ENCODE measurements around the gene DLGAP4.
"Not testable (repeated sequence)": the region's sequence is repeated elsewhere in the genome, so short reads cannot be mapped to it uniquely, and the experiment has no call there.

Gene DLGAP4

DNA sequence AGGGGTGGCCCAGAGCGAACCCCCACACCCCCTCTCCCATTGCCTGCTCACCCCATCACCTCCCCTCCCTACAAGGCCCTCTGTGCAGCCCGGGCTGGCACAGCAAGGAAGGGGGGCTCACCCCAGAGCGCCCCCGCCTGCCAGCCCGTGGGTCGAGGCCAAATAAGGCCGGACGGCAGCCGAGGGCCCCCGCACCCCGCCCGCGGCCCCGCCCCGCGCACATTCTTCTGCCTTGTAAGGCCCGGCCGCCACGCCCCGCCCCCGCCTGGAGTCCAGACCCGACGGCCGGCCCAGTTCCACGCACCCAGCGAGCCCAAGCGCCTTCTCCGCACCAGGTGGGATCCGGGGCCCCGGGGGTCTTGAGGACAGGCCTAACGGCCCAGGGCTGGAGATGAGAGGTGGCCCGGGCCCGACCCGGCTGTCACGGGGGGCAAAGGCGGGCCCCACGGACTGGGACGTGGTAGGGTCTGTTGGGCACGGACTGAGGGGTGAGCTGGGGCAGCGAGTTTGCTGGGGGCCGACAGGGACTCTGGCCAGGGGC is 235.2 kb downstream of the DLGAP4 start, which contains the start of gene MYL9:
MYL9 (plus strand) TSS at position 293 of the 541 bp plus-strand sequence. CDS start 3,366 bp downstream, outside the sequence.
- no peak for DNase-seq (ENCODE audit: low spot score)

DNA sequence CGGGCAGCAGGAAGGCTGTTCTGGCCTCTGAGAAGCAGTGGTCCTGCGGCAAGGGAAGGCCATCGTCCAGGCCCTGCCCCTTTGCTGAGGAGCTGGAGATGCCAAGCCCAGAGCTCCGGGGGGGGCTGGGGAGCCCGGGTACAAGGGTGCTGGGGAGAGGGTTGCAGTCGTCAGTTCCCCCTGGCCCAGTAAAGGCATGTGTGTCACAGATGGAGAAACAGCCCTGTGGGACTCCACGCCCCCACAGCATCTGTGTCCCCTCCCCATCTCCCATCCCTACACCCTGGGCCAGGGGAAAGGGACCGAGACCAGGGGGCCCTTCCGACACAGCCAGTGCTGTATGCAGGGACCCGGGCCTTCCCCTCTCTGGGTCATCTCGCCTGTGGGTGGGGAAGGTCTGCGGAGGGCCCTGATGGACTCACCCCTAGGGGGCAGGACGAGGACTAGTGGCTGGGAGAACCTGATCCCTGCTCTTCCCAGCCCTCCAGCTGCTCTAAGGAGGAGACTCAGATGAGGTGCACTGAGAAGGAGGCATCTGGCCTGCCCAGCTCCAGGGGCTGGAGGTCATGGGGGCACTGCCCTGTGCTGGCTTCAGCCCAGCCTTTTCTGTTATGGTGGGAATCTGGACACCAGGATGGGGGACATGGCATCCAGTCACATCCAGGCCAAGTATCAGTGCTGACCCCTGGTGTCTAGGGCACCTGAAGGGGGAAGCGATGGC is 235.8 kb downstream of the DLGAP4 start:
- DNase-seq (ENCODE audit: low spot score), result peak; percentile 88

DNA sequence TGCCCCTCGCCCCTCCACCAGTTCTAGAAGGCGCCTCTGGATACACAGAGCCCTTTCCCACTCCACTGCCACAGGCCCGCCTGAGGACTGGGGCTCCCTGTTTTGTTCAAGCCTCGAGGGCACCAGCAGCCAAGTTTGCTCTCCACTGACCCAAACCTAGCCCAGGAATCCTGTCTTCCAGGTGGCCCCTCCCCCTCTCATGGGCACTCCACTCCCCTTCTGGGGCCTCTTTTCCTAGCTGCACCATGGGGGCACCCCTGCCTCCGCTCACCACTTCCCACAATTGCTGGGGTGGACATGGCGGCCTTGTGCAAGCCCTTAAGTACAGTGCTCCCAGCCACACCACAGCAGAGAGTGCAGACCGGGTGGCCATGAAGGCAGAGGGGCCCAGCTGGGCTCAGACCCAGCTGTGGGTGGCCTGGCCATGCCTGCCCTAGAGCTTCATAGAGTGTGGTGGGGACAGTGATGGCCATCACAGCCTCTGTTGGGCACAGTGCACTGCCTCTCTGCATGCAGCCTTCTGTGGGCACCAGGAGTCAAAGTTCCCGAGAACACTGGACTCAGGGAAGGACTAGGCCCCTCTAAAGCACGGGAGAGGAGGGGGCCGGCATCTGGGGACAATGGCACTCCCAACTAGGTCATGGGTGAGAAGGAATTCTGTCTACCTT is 236.5 kb downstream of the DLGAP4 start:
- DNase-seq (ENCODE audit: low spot score), result no peak

DNA sequence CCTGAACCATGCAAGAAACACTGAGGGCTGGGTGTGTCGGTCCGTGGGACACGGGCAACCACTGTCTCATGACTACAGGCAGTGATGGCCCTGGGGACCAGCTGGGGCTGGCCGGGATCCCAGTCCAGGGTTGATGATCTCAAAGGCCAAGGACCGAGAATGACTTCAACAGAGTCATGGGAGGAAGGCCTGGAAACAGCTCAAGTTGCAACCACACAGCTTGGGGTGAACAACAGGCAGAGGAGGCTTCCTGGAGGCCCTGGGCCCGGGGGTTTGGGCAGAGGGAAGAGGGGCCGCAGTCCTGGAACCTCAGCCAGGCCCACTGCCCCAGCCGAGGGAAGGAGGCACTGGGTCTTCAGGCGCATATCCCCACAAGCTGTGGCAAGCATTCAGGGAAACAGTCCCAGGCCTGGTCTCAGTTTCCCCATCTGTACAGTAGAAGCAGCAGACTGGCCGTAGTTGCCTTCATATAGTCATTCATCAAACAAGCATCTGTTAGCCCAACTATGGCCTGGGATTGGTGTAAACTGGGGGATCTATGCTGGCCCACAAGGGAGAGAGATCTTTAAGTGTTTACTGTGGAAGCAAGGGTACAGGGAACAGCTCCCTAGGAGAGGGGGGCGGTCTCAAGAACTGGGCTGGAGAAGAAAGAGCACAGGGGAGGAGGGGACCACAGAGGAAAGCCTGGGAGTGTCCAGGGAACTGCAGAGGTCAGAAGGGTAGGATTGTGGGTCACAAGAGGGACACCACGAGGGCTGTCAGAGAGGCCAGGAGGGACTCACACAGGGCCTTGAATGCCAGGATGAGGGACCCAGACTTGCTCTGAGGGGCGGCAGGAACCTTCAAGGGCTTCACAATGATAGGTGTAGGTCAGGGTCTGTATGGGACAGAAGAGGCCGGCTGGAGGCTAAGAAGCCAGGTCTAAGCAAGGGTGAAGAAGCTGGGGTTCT is 237.3 kb downstream of the DLGAP4 start:
- DNase-seq (ENCODE audit: low spot score), result no peak

DNA sequence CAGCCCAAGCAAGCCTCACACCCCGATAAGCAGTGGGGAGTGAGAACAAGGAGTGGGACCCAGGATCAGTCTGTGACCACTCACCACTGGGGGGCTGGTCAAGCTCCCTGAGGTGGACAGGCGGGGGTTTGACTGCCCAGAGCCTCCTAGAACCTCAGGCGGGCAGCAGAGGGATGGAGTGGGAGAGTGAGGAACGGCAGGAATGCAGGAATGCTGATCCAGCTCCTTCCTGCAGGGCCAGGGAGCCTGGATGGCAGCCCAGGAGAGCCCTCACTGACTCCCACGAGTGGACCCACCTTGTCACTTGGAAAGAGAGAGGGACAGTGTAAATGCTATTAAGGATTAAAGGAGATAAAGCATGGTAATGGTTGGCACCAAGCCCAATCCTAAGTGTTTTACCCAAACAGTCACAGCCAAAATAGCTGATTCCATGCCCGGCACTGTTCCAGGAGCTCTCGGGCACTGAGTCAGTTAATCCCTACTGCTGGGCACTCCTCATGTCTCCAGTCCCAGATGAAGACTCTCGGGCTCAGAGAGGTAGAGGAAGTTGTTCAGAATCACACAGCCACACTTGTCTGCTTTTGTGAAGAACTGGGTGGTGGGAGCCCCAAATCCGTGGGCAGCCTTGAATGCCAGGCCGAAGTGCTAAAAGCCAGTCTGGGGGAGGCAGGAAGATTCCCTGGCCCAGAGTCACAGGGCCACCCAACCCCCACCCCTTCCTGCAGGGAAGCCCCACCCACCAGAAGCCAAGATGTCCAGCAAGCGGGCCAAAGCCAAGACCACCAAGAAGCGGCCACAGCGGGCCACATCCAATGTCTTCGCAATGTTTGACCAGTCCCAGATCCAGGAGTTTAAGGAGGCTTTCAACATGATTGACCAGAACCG is 238.2 kb downstream of the DLGAP4 start:
- DNase-seq (ENCODE audit: low spot score), result no peak

DNA sequence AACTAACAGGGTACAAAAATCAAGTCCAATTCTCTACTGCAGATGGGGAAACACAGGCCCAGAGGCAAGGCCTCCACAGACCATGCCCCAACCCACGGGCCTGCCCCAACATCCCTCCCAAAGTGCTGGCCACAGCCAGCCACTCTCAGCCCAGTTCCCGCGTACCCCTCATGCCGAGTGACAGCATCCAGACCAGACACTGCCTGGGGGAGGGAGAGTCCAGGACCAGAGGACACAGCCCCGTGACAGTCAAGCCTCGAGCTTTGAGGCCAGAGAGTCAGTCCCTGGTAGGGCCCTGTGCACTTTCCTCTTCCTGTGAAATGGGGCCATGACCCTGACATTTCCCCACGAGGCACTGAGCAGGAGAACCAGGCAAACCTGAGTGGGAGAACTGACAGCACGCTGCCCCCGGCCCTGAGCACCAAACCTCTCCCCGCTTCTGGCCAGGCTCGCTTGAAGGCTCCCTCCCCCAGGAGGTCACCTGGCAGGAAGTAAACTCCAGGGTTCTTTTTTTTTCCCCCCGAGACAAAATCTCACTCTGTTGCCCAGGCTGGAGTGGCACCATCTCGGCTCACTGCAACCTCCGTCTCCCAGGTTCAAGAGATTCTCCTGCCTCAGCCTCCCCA is 240.1 kb downstream of the DLGAP4 start:
- no peak for DNase-seq (ENCODE audit: low spot score)

DNA sequence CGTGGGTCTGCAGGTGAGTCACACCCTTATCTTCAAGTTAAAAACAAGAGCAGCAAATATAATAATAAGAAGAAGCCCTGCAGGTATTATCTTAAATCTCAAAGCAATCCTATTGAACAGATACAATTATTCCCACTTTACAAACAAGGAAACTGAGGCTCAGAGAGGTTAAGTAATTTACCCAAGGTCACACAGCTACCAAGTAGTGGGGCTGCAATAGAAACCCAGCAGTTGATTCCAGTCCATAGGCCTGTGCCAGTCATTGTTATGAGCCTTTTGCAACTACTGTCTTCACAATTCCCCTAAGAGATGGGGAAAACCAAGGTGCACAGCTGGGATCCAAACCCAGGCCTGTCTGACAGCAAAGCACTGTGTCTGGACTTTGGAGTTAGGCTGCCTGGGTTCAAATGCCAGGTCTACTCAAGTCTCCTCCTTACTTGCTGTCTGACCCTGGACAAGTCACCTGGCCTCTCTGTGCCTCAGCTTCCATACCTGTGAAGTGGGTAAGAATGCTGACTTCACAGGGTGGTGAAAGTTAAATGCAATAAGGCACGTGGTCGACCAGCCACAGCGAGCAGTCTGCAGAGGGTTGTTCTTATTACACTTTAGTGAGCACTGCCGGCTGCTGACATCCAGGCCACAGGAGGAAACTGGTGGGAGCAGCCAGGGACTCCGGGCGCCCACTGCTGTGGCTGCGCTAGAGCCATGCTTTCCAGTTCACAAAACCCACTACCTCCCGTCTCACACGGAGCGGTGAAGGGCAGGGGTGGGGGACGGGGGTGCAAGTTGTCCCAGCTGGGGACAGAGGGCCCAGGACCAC is 241.3 kb downstream of the DLGAP4 start:
- DNase-seq (ENCODE audit: low spot score), result no peak

DNA sequence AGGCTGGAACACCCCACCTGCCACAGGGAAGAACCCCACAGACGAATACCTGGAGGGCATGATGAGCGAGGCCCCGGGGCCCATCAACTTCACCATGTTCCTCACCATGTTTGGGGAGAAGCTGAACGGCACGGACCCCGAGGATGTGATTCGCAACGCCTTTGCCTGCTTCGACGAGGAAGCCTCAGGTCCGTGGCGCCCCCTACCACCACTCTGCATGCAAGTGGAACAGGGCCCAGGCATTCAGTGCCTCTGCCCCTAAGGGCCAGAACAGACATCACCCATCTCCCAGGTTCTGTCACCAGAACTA is 241.8 kb downstream of the DLGAP4 start:
- DNase-seq (ENCODE audit: low spot score), result no peak

DNA sequence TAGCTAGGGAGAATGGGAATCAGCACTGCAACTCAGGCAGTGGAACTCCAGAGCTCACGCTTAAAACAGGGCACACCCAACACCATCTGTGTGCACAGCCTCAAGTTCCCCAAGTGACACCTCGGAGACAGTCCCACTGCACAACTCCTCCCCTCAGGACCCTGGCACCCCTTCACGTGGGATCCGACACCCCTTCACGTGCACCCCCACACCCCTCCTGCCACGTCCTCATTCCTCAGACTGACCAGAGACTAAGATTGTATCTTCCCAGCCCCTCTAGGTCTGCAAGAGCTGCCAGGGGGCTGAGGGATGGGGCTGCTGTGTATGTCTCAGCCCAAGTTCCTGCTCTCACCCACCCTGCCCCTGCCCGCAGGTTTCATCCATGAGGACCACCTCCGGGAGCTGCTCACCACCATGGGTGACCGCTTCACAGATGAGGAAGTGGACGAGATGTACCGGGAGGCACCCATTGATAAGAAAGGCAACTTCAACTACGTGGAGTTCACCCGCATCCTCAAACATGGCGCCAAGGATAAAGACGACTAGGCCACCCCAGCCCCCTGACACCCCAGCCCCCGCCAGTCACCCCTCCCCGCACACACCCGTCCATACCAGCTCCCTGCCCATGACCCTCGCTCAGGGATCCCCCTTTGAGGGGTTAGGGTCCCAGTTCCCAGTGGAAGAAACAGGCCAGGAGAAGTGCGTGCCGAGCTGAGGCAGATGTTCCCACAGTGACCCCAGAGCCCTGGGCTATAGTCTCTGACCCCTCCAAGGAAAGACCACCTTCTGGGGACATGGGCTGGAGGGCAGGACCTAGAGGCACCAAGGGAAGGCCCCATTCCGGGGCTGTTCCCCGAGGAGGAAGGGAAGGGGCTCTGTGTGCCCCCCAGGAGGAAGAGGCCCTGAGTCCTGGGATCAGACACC is 242.8 kb downstream of the DLGAP4 start:
- no peak for DNase-seq (ENCODE audit: low spot score)

DNA sequence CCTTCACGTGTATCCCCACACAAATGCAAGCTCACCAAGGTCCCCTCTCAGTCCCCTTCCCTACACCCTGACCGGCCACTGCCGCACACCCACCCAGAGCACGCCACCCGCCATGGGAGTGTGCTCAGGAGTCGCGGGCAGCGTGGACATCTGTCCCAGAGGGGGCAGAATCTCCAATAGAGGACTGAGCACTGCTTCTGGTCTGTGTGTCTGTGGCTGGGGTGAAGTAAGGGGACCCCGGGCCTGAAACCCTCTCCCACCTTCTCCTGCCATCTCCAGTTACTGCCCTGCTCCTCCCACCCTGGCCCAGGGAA is 243.4 kb downstream of the DLGAP4 start:
- DNase-seq (ENCODE audit: low spot score), result no peak

DNA sequence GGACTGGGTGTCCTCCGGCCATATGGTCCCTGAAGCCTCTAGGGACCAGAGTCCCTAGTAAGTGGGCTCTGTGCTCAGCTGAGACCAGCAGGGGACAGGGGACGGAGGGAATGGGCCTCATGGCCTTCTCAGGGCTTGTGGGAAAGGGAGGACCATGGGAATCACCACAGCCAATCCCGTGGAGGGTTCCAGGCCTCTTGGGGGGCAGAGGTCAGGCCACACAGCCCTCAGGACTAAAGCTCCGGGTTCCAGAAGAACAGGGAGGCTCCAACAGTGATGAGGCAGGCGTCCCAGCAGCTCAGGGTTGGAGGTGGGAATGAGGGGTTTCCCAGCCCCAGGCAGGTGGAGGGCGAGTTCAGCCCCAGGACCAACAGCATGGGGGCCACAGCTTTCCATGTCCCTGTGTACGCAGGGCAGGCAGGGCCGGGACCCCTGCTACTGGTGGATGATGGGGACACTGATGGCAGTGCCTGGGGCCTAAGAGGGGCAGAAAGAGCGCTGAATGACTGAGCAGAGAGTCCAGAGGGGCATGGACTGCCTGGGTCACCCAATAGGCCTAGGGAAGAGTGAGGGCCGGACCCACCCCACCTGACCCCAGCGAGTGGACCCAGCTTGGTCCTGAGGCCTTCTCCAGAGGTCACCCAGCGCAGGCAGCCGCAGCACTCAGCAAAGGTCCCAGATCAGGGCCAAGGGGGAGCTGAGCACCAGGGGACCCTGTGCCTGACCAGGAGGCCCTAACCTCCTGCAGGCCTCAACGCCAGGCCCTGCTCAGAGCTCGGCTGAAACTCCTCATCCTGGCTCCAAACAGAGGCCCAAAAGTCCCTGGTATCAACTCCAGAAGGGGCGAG is 244.0 kb downstream of the DLGAP4 start:
- DNase-seq (ENCODE audit: low spot score), result no peak

DNA sequence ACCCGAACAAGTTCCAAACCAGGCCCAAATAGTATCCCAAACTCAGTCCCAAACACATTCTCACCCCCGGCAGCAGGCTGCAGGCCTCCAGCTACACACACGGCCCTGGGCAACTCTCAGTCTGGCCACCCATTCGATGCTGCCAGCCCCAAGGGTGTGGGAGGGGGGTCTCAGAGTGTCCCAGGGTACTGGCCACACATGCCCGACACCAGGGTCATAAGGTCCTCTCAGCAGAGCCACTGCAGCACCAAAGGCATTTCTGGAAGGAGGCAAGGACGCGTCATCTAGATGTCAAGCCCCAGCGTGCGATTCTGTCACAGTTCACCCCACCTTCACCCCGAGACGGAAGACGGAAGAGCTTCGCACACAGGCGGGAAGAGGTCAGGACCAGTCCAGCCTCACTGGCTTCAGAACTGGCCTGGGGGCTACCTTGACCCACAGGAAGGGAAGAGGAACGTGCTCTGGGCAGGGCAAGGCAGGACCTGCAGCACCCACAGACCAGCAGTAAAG is 244.7 kb downstream of the DLGAP4 start:
- DNase-seq (ENCODE audit: low spot score), result no peak

DNA sequence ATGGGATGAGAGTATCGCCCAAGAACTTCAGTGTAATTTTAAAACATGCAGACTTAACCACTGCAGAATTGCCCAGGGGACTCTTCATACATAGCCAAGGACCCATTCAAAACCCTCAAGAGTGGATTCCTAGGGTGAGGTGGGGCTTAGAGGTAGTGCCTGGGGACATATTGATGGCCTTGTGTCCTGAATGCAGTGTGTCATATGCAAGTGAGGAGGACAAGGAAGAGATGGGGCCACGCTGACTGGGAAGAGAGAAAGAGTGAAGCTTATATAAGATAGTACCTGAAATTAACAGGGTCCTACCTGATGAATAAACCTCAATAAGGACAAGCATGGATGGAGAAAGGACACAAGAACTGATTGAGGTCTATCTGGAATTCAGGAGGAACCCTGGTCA is 249.1 kb downstream of the DLGAP4 start:
- DNase-seq (ENCODE audit: low spot score), result no peak

DNA sequence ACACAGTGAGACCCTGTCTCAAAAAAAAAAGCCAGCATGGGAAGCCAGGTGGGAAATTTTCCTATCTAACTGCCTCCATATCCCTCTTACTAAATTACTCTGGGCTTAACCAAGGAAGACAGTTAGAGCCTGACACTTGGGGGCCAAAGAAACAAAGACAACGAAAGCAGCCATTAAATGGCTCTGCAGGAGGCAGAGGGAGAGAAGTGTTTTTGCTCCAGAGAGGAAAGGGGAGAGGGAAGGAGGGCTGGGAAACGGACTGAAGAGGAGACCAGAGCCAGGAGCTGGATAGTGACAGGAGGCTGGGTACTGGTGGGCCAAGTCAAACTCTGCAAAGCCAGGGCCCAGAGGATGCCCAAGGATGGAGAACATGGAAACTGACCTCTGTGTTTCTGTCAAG is 256.6 kb downstream of the DLGAP4 start:
- no peak for DNase-seq (ENCODE audit: low spot score)

DNA sequence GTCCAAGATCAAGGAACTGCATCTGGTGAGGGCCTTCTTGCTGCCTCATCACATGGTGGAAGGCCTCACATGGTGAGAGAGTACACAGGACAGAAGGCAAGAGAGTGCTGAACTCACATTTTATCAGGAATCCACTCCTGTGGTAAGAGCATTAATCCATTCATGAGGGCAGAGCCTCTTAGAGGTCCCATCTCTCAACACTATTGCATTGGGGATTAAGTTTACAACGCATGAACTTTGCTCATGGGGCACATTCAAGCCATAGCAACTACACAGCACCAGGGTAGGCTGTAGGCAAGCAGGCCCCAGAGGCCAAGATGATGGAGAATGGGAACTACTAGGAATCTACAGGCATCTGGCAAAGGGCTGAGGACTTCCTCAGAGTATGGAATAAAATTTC is 257.2 kb downstream of the DLGAP4 start:
- DNase-seq (ENCODE audit: low spot score), result no peak

DNA sequence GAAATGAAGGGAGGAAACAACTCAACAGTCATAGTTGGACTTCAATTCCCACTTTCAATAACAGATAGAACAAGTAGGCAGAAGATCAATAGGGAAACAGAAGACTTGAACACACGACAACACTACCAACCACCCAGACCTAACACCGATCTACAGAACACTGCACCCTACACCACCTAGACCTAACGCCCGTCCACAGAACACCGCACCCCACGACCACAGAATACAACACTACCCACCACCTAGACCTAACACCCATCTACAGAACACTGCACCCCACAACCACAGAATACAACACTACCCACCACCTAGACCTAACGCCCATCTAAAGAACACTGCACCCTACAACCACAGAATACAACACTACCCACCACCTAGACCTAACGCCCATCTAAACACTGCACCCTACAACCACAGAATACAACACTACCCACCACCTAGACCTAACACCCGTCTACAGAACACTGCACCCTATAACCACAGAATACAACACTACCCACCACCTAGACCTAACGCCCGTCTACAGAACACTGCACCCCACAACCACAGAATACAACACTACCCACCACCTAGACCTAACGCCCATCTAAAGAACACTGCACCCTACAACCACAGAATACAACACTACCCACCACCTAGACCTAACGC is 258.1 kb downstream of the DLGAP4 start:
- not testable (repeated sequence) for DNase-seq (ENCODE audit: low spot score)

DNA sequence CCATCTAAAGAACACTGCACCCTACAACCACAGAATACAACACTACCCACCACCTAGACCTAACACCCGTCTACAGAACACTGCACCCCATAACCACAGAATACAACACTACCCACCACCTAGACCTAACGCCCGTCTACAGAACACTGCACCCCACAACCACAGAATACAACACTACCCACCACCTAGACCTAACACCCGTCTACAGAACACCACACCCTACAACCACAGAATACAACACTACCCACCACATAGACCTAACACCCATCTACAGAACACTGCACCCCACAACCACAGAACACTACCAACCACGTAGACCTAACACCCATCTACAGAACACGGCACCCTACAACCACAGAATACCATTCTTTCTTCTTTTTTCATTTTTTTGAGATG is 258.6 kb downstream of the DLGAP4 start:
- DNase-seq (ENCODE audit: low spot score), result not testable (repeated sequence)

DNA sequence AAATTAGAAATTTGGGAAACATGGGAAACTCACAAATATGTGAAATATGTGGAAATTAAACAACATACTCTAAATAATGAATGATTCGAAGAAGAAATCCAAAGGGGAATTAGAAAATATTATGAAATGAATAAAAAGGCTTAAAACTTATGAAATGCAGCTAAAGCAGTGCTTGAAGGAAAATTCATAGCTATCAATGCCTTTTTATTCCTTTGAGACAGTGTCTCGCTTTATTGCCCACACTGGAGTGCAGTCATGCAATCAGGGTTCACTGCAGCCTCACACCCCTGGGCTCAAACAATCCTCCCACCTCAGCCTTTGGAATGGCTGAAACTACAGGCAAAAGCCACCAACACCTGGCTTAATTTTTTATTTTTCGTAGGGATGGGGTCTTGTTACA is 259.4 kb downstream of the DLGAP4 start:
- no peak for DNase-seq (ENCODE audit: low spot score)

Measured in HuH-7 (cell line).